CD4-positive, alpha-beta T cell (primary cell): ENCODE results near the gene ALAD. TPM values are rescaled to one million over a fixed set of nuclear protein-coding genes. Genes with fewer than 3 reads are reported as not detected.

Experiments used
- ATAC-seq: fragments of 200-7000 bp; cut with Tn5 transposase; one replicate; pipeline ENCODE4 v1.10.0; 2022; ENCODE audit warnings: mild to moderate bottlenecking; ENCODE audit not compliant: poor library complexity
- CTCF ChIA-PET: fragments of 350-600 bp; sonication (Branson Sonifier 250); formaldehyde crosslinking; loops from one replicate; lab custom pipeline; 2021; ENCODE audit warnings: antibody characterized with exemption, inconsistent platforms; lab: Charles Lee
- POLR2A ChIA-PET: fragments of 350-600 bp; sonication (Branson Sonifier 250); formaldehyde crosslinking; loops from one replicate; lab custom pipeline; 2021; ENCODE audit warnings: antibody characterized with exemption, inconsistent platforms; lab: Charles Lee
- DNase-seq, 14 experiments: peaks; one replicate each; pipeline ENCODE4 v3.0.0-alpha.2; 2013 to 2020; ENCODE audit warnings: mixed read lengths in 2 of 14
- H3K27ac ChIP-seq, 2 donors: one replicate each; pipeline versions ENCODE4 v1.5.1 to v1.7.0; 2013; ENCODE audit warnings: low read length in 2 of 2, low read depth in 1 of 2, mild to moderate bottlenecking in 1 of 2
- H3K27me3 ChIP-seq, 2 experiments: 1 replicate in 1 of 2; 2 replicates in 1 of 2; pipeline versions ENCODE4 v1.6.1 to v1.7.0; 2013; ENCODE audit warnings: low read length in 2 of 2, control low read depth in 1 of 2, mild to moderate bottlenecking in 1 of 2, moderate library complexity in 1 of 2; ENCODE audit not compliant: insufficient read depth in 2 of 2, control insufficient read depth in 1 of 2
- H3K36me3 ChIP-seq: one replicate; pipeline ENCODE4 v1.6.1; 2013; ENCODE audit warnings: low read length, control low read depth; ENCODE audit not compliant: insufficient read depth
- H3K4me1 ChIP-seq: one replicate; pipeline ENCODE4 v1.6.1; 2013; ENCODE audit warnings: low read length, control low read depth; ENCODE audit not compliant: insufficient read depth
- H3K4me3 ChIP-seq: one replicate; pipeline ENCODE4 v1.5.1; 2013; ENCODE audit warnings: mild to moderate bottlenecking, low read length, moderate library complexity
- H3K9me3 ChIP-seq, 2 experiments: 1 replicate in 1 of 2; 2 replicates in 1 of 2; pipeline versions ENCODE4 v1.6.1 to v1.7.0; 2013; ENCODE audit warnings: low read length in 2 of 2, mild to moderate bottlenecking in 2 of 2, control low read depth in 1 of 2, moderate library complexity in 1 of 2; ENCODE audit not compliant: control insufficient read depth in 1 of 2, insufficient read depth in 1 of 2
- H3K27ac Mint-ChIP-seq: one replicate; pipeline ENCODE4 v1.8.0; 2020; ENCODE audit warnings: mixed read lengths
- H3K27me3 Mint-ChIP-seq: one replicate; pipeline ENCODE4 v1.8.0; 2021; ENCODE audit warnings: mixed read lengths
- H3K36me3 Mint-ChIP-seq: one replicate; pipeline ENCODE4 v1.8.0; 2021; ENCODE audit warnings: low read depth, mixed read lengths
- H3K4me1 Mint-ChIP-seq: one replicate; pipeline ENCODE4 v1.8.0; 2021; ENCODE audit warnings: low read depth, mixed read lengths
- H3K4me3 Mint-ChIP-seq: one replicate; pipeline ENCODE4 v1.8.0; 2020; ENCODE audit warnings: mild to moderate bottlenecking, mixed read lengths
- H3K9me3 Mint-ChIP-seq: one replicate; pipeline ENCODE4 v1.8.0; 2020; ENCODE audit warnings: mixed read lengths
- intact Hi-C, 2 experiments: fragments of 100-400 bp; cut with DNase I in 1 of 2; cut with micrococcal nuclease in 1 of 2; formaldehyde crosslinking; loops; one replicate each; pipeline versions ENCODE4 v1.15.1 to v1.9.0; 2023 to 2025; cut with DNase I, micrococcal nuclease
- total RNA-seq, 174 experiments: library from RNA in 2 of 174; stranded (reverse) in 2 of 174; gene quantifications; one replicate each; pipeline ENCODE4 v1.2.3 and lab custom pipeline; 2021 to 2026
- TF ChIP-seq, protein P1 (sequence below): fragments of 200-600 bp; IDR thresholded peaks from one replicate; pipeline ENCODE4 v1.8.0; 2022; ENCODE audit warnings: antibody characterized with exemption, mild to moderate bottlenecking

The ALAD gene
- total RNA-seq, 2 experiments from 2014 or later, result 14.5 to 15.0 TPM

DNA sequence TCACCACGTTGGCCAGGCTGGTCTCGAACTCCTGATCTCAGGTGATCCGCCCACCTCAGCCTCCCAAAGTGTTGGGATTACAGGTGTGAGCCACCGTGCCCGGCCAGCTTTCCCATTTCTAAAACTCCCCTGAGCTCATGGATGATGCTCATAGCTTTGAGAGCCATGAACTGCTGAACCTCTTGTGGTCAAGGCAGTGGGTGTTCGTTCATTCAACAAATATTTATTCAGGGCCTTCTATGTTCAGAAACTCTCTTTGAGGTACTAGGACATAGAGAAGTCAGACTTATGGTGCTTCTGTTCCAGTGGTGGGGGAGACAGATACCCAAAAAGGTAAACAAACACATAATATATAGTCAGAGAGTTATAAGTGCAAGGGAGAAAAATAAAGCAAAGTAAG is 49.1 kb downstream of the ALAD start:
- Histone ChIP-seq H3K27ac (no peak overlapping the region), H3K27me3 (peaks cover 8 to 15% of the 10 kb centered on the region in 2 experiments), H3K4me1 (peaks cover 20% of the 10 kb centered on the region), H3K9me3 (no peaks in the 10 kb centered on the region), H3K4me3 (no peak overlapping the region), H3K36me3 (no peaks in the 10 kb centered on the region)
- TF ChIP-seq, protein P1, sequence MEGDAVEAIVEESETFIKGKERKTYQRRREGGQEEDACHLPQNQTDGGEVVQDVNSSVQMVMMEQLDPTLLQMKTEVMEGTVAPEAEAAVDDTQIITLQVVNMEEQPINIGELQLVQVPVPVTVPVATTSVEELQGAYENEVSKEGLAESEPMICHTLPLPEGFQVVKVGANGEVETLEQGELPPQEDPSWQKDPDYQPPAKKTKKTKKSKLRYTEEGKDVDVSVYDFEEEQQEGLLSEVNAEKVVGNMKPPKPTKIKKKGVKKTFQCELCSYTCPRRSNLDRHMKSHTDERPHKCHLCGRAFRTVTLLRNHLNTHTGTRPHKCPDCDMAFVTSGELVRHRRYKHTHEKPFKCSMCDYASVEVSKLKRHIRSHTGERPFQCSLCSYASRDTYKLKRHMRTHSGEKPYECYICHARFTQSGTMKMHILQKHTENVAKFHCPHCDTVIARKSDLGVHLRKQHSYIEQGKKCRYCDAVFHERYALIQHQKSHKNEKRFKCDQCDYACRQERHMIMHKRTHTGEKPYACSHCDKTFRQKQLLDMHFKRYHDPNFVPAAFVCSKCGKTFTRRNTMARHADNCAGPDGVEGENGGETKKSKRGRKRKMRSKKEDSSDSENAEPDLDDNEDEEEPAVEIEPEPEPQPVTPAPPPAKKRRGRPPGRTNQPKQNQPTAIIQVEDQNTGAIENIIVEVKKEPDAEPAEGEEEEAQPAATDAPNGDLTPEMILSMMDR, result no peak
- POLR2A ChIA-PET, result no interaction called here
- Mint-ChIP-seq H3K4me1 (peaks cover 13% of the 10 kb centered on the region), H3K36me3 (no peaks in the 10 kb centered on the region), H3K27ac (no peak overlapping the region), H3K27me3 (peaks cover 58% of the 10 kb centered on the region), H3K9me3 (no peaks in the 10 kb centered on the region), H3K4me3 (no peak overlapping the region)
- DNase-seq (no peak), ATAC-seq (no peak)
- intact Hi-C loops, result no loop called here
- CTCF ChIA-PET, result no interaction called here

DNA sequence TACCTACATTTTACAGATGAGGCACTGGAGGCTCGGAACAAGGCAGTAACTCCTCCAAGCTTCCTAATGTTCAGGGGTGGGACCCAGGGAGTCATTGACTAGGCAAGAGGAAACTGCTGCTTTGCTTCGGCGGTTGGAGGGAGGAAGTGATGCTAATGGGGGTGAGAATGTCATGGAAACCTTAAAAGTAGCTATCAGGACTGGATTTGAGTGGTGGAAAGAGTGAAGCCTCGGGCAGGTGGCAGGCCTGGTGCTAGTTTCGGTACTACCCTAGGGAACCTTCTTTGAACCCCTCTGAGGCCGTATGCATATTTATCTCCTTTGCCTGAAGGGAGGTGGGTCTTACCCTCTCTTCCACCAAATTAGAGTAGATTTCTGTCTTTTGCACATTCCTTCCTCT is 50.1 kb downstream of the ALAD start:
- POLR2A ChIA-PET, result interaction anchor here (1.0 to 1.3 kb wide), 3 partner anchors 26 to 76 kb away, joined by 3 to 4 read pairs (median 3); partner anchors contain the start of genes ALAD, CDC26 and HDHD3
- intact Hi-C loops, result no loop called here
- no peak overlapping the region for H3K27ac ChIP-seq
- no peaks in the 10 kb centered on the region for H3K9me3 ChIP-seq
- H3K4me1 Mint-ChIP-seq, result peaks cover 13% of the 10 kb centered on the region
- peaks cover 58% of the 10 kb centered on the region for H3K27me3 Mint-ChIP-seq
- peaks cover 8 to 15% of the 10 kb centered on the region in 2 experiments for H3K27me3 ChIP-seq
- no peaks in the 10 kb centered on the region for H3K9me3 Mint-ChIP-seq
- no peak overlapping the region for H3K27ac Mint-ChIP-seq
- no peaks in the 10 kb centered on the region for H3K36me3 ChIP-seq
- ATAC-seq (no peak), DNase-seq (peak in 4 of 14 experiments; percentile 16 to 58 (median 43))
- no peak overlapping the region for H3K4me3 ChIP-seq
- H3K4me3 Mint-ChIP-seq, result no peak overlapping the region
- TF ChIP-seq, protein P1, result no peak
- CTCF ChIA-PET, result interaction anchor here (1.7 to 2.1 kb wide), 2 partner anchors 11 to 50 kb away, joined by 4 to 6 read pairs; partner anchors contain the start of genes ALAD and WDR31
- peaks cover 20% of the 10 kb centered on the region for H3K4me1 ChIP-seq
- H3K36me3 Mint-ChIP-seq, result no peaks in the 10 kb centered on the region

DNA sequence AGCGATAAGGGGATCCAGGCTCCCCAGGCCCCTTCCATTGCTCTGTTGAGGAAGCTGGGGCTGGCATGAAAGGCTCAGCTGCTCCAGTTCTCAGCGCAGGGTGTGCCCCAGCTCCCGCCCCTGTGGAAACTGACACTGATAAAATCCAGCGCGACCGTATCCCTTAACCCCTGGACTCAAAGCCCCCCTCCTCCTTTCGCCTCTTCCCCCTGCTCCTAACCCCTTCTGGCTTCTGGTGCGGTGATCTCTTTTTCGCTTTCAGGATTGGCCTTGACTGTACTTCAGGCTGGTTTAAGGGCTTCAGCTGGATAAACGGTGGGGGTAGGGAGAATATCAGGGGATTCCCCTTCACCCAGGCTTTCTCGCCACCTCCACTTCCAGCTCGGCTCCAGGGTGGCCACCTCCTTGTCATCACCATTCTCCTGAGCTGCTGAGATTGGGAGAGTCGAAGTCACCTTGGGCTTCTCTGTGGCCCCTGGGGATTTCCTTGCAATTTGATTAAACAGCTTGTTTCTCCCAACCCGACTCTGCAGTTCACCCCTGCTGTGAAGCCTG is 50.9 kb downstream of the ALAD start:
- intact Hi-C loops, result no loop called here
- H3K4me1 ChIP-seq, result peaks cover 20% of the 10 kb centered on the region
- no peak overlapping the region for H3K27ac Mint-ChIP-seq

More for the DNA sequence above, 50.9 kb downstream of the ALAD start:
- TF ChIP-seq, protein P1, result no peak
- Mint-ChIP-seq H3K36me3 (no peaks in the 10 kb centered on the region), H3K4me1 (peaks cover 13% of the 10 kb centered on the region), H3K27me3 (peaks cover 56% of the 10 kb centered on the region), H3K9me3 (no peaks in the 10 kb centered on the region), H3K4me3 (peak overlapping the region; percentile 80)
- ATAC-seq (peak; percentile 16), DNase-seq (peak in 2 of 14 experiments; percentile 25 to 26)
- no peak overlapping the region for H3K27ac ChIP-seq
- H3K36me3 ChIP-seq, result no peaks in the 10 kb centered on the region
- peaks cover 8 to 15% of the 10 kb centered on the region in 2 experiments for H3K27me3 ChIP-seq
- ChIA-PET CTCF (interaction anchor here (0.8 to 2.1 kb wide), 3 partner anchors 9 to 51 kb away, joined by 3 to 6 read pairs (median 4); partner anchors contain the start of genes ALAD and WDR31), POLR2A (interaction anchor here (1.0 to 1.6 kb wide), 4 partner anchors 10 to 75 kb away, joined by 3 to 7 read pairs (median 4); partner anchors contain the start of genes ALAD, CDC26, HDHD3 and WDR31)
- no peaks in the 10 kb centered on the region for H3K9me3 ChIP-seq
- peak overlapping the region; percentile 47 for H3K4me3 ChIP-seq
